Kidney epithelial cell (primary cell): ENCODE results near the gene ETS1. TPM values are rescaled to one million over a fixed set of nuclear protein-coding genes. Genes with fewer than 3 reads are reported as not detected.

Experiments used
- DNase-seq: peaks from one replicate; pipeline ENCODE4 v3.0.0-alpha.2; 2010; ENCODE audit warnings: low read depth
- H3K27me3 ChIP-seq: 2 replicates; pipeline ENCODE4 v1.6.0; 2011; ENCODE audit warnings: low read length; ENCODE audit not compliant: control insufficient read depth, insufficient read depth
- H3K36me3 ChIP-seq: 2 replicates; pipeline ENCODE4 v1.5.1; 2011; ENCODE audit warnings: low read length; ENCODE audit not compliant: control insufficient read depth, insufficient read depth
- H3K4me3 ChIP-seq: 2 replicates; pipeline ENCODE4 v1.5.1; 2011; ENCODE audit warnings: low read depth, mild to moderate bottlenecking, control low read depth, low read length
- CTCF ChIP-seq: IDR thresholded peaks from 2 replicates; pipeline ENCODE4 v1.5.1; 2011; ENCODE audit warnings: mild to moderate bottlenecking, moderate library complexity, low read length, control low read depth, inconsistent platforms; ENCODE audit not compliant: insufficient read depth, poor library complexity, severe bottlenecking
- total RNA-seq: library from RNA; depleted of rRNA; stranded (reverse); fragments of >200 nt; gene quantifications from 2 replicates; pipeline ENCODE4 v1.2.3, GENCODE V29; 2015

ETS1 gene
- total RNA-seq, 1 donor from 2014 or later = 224 TPM

DNA sequence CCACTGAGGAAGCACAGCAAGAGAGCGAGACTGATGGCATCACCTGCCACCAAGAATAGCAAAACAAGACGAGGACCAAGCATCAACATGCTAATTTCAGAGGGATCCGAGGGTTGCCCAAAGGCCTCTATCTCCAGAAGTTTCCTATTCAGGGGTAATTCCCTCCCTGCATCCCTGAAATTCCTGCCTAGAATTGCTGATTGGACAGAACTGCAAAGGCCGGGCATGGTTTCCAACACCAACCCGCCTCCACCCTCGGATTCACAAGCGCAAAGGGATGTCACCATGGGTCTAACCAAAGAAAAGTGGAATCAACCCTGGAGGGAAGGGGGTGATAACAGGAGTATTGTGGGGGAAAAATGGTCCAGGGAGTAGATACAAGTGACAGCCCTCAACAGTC, 28.3 kb upstream of the ETS1 start:
- no peak for TF ChIP-seq CTCF
- no peaks in the 10 kb centered on the region for H3K36me3 ChIP-seq
- H3K4me3 ChIP-seq = no peak overlapping the region
- peaks cover 2% of the 10 kb centered on the region for H3K27me3 ChIP-seq
- no peak for DNase-seq

GRCh38 chr11:128615076-128615475, 27.7 kb upstream of the ETS1 start:
- peaks cover 2% of the 10 kb centered on the region for H3K27me3 ChIP-seq
- no peak for TF ChIP-seq CTCF
- no peaks in the 10 kb centered on the region for H3K36me3 ChIP-seq
- H3K4me3 ChIP-seq = no peak overlapping the region
- DNase-seq = no peak

DNA sequence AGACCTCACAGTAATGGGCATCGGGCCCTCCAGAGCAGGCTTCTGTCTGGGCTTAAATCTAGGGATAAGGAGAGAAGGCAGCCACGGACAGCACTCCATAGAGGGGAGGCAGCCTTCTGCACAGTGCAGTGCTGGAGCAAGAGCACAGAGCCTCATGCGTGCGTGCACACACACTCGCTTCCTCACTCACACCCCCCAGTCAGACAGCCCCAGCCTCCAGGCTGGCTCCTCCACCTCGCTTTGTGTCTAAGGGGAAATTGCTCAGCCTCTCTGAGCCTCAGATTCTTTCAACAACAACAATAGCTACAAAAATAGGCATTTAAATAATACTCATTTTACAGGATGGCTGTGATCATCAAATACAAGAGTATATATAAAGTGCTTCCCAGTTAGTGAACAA, 26.7 kb upstream of the ETS1 start:
- H3K36me3 ChIP-seq = no peaks in the 10 kb centered on the region
- no peak overlapping the region for H3K4me3 ChIP-seq
- H3K27me3 ChIP-seq = peaks cover 2% of the 10 kb centered on the region
- TF ChIP-seq CTCF = no peak
- no peak for DNase-seq

GRCh38 chr11:128613300-128613995, 26.1 kb upstream of the ETS1 start:
- H3K36me3 ChIP-seq = no peaks in the 10 kb centered on the region
- no peak overlapping the region for H3K4me3 ChIP-seq
- no peak for DNase-seq
- TF ChIP-seq CTCF = no peak
- H3K27me3 ChIP-seq = peaks cover 2% of the 10 kb centered on the region

DNA sequence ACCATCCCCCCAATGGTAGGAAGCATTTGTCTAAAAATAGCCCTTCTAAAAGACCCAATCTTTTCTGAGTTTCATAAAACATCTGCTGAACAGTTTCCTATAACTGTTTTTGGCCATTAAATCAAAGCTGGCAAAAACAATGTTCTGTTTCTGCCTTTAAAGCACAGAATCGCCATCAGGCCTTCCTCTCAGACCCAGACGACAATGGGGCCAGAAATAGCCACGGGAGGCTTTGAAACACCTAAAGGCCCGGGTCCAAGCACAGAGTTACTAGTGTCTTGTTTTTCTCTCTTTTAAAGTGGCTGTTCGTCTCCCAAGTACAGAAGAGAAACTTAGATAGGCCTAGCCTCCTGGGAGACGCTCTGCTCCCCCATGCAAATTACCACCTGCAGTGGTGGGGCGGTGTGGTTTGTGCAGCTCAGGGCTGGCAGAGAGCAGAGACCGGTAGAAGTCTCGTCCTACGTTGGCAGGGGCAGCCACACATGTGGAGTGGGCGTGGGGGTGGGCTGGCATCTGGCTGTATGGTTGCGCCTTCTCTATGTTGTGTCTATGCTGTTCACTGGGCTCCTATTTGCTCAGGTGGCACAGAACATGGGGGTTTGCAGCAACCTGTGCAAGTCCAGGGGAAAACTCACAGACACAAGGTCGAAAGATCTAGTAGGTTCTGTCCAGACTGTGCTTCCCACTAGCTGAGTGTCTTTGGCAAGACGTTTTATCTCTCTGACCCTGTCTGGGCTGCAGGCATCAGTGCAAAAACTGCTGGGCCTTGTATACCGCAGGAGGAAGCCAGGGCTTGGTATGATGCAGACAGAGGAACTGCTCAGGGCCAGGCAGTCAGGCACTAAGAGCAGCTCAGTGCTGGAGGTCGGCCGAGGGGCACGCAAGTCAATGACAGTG, 23.6 kb upstream of the ETS1 start:
- no peaks in the 10 kb centered on the region for H3K36me3 ChIP-seq
- no peak for TF ChIP-seq CTCF
- H3K27me3 ChIP-seq = peaks cover 2% of the 10 kb centered on the region
- no peak overlapping the region for H3K4me3 ChIP-seq
- no peak for DNase-seq

DNA sequence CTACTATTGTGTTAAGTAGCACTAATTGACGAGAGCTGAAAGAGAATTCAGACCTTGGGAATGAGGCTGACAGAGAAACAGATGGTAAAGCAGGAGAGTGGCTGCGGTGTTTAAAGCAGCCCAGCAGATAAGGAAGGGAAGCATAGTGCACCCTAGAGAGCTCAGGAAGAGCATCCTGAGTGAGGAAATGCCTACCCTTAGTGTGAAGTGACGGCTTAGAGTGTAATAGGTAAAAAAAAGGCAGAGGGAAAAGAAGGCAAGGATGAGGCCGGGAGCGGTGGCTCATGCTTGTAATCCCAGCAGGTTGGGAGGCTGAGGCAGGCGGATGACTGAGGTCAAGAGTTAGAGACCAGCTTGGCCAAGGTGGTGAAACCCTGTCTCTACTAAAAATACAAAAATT, 22.4 kb upstream of the ETS1 start:
- no peak for TF ChIP-seq CTCF
- DNase-seq = no peak
- H3K4me3 ChIP-seq = no peak overlapping the region
- H3K27me3 ChIP-seq = peaks cover 2% of the 10 kb centered on the region
- H3K36me3 ChIP-seq = no peaks in the 10 kb centered on the region
